GM23338 (cell line): ENCODE measurements around the gene CER1. TPM values are rescaled to one million over a fixed set of nuclear protein-coding genes. Genes with fewer than 3 reads are reported as not detected.

Experiments used
- ATAC-seq: fragments of 200-7000 bp; cut with Tn5 transposase; 3 replicates; pipeline ENCODE4 v1.9.1; 2020
- DNase-seq: peaks from one replicate; pipeline ENCODE4 v3.0.0-alpha.2; 2015; ENCODE audit warnings: low spot score
- H2AFZ ChIP-seq: fragments of 200-600 bp; sonication (generic); 2 replicates; pipeline ENCODE4 v1.8.0; 2016; ENCODE audit warnings: antibody characterized with exemption, mild to moderate bottlenecking, moderate library complexity
- H3F3A ChIP-seq: fragments of 200-600 bp; sonication (generic); replicated peaks from 2 replicates; pipeline ENCODE4 v1.8.0; 2017; ENCODE audit warnings: antibody characterized with exemption, mixed run types, low read depth
- H3K27ac ChIP-seq: fragments of 200-600 bp; sonication (generic); 2 replicates; pipeline ENCODE4 v1.6.1; 2016; ENCODE audit warnings: low read depth
- H3K27me3 ChIP-seq: fragments of 200-600 bp; sonication (generic); 2 replicates; pipeline ENCODE4 v1.8.0; 2016; ENCODE audit warnings: mild to moderate bottlenecking, mixed run types, moderate library complexity; ENCODE audit not compliant: insufficient read depth
- H3K36me3 ChIP-seq: fragments of 200-600 bp; sonication (generic); 2 replicates; pipeline ENCODE4 v1.8.0; 2016; ENCODE audit warnings: mild to moderate bottlenecking; ENCODE audit not compliant: insufficient read depth
- H3K4me1 ChIP-seq: fragments of 200-600 bp; sonication (generic); 2 replicates; pipeline ENCODE4 v1.8.0; 2016; ENCODE audit warnings: mild to moderate bottlenecking, moderate library complexity; ENCODE audit not compliant: insufficient read depth
- H3K4me2 ChIP-seq: fragments of 200-600 bp; sonication (generic); 2 replicates; pipeline ENCODE4 v1.7.1; 2017; ENCODE audit warnings: mixed run types
- H3K4me3 ChIP-seq: fragments of 200-600 bp; sonication (generic); 2 replicates; pipeline ENCODE4 v1.6.1; 2016; ENCODE audit warnings: mixed run types
- H3K79me2 ChIP-seq: fragments of 200-600 bp; sonication (generic); replicated peaks from 2 replicates; pipeline ENCODE4 v1.8.0; 2017; ENCODE audit warnings: mild to moderate bottlenecking; ENCODE audit not compliant: insufficient read depth
- H3K9me2 ChIP-seq: fragments of 200-600 bp; sonication (generic); 2 replicates; pipeline ENCODE4 v1.8.0; 2017; ENCODE audit not compliant: insufficient read depth
- H4K20me1 ChIP-seq: fragments of 200-600 bp; sonication (generic); replicated peaks from 2 replicates; pipeline ENCODE4 v1.8.0; 2017; ENCODE audit warnings: mild to moderate bottlenecking; ENCODE audit not compliant: insufficient read depth
- H3K27ac Mint-ChIP-seq: 2 replicates; pipeline ENCODE4 v1.8.0; 2020; ENCODE audit warnings: inconsistent platforms, mild to moderate bottlenecking, moderate library complexity, mixed read lengths
- H3K27me3 Mint-ChIP-seq: 3 replicates; pipeline ENCODE4 v1.8.0; 2022; ENCODE audit warnings: low read depth, mild to moderate bottlenecking, moderate library complexity, mixed read lengths, inconsistent platforms; ENCODE audit not compliant: insufficient read depth, poor library complexity
- H3K36me3 Mint-ChIP-seq: 3 replicates; pipeline ENCODE4 v1.8.0; 2021; ENCODE audit warnings: low read depth, mild to moderate bottlenecking, inconsistent platforms, moderate library complexity, mixed read lengths
- H3K4me1 Mint-ChIP-seq: 3 replicates; pipeline ENCODE4 v1.8.0; 2020; ENCODE audit warnings: mild to moderate bottlenecking, inconsistent platforms, mixed read lengths
- H3K4me3 Mint-ChIP-seq: 3 replicates; pipeline ENCODE4 v1.8.0; 2021; ENCODE audit warnings: moderate library complexity, mild to moderate bottlenecking, inconsistent platforms, mixed read lengths
- H3K9me3 Mint-ChIP-seq: 3 replicates; pipeline ENCODE4 v1.8.0; 2020; ENCODE audit warnings: moderate library complexity, mild to moderate bottlenecking, inconsistent platforms, mixed read lengths
- CREB1 ChIP-seq: fragments of 250-450 bp; sonication (Bioruptor Pico); IDR thresholded peaks from 2 replicates; pipeline ENCODE4 v1.5.0; 2020; ENCODE audit warnings: low read depth, mild to moderate bottlenecking, moderate library complexity
- EZH2 ChIP-seq: fragments of 200-600 bp; sonication (generic); IDR thresholded peaks from one replicate; pipeline ENCODE4 v1.8.0; 2017; ENCODE audit warnings: antibody characterized with exemption, mild to moderate bottlenecking, low read depth; ENCODE audit not compliant: unreplicated experiment
- EZH2phosphoT487 ChIP-seq: fragments of 200-600 bp; sonication (generic); IDR thresholded peaks from one replicate; pipeline ENCODE4 v1.8.1; 2018; ENCODE audit warnings: antibody characterized with exemption; ENCODE audit not compliant: unreplicated experiment
- JUNB ChIP-seq: IDR thresholded peaks from one replicate; pipeline ENCODE4 v1.6.1; 2016; ENCODE audit warnings: antibody characterized with exemption; ENCODE audit not compliant: unreplicated experiment
- POLR2AphosphoS5 ChIP-seq: IDR thresholded peaks from 2 replicates; pipeline ENCODE4 v1.6.1; 2016; ENCODE audit warnings: antibody characterized with exemption, low read depth
- ZNF331 ChIP-seq: fragments of 250-450 bp; sonication (Bioruptor Pico); IDR thresholded peaks from 2 replicates; pipeline ENCODE4 v1.5.0; 2020; ENCODE audit warnings: low read depth, mild to moderate bottlenecking, moderate library complexity
- polyA plus RNA-seq: library from polyadenylated mRNA; unstranded; fragments of >200 nt; fragmentation: Nextera tagmentation; extraction: Ambion mirVana; gene quantifications from 2 replicates; pipeline ENCODE4 v1.2.1, GENCODE V29; 2016
- total RNA-seq: library from RNA; depleted of rRNA; stranded (reverse); fragments of >200 nt; shearing (Covaris generic); gene quantifications from 2 replicates; pipeline ENCODE4 v1.2.3, GENCODE V29; 2014
- TF ChIP-seq, protein P1 (sequence below): fragments of 250-450 bp; sonication (Bioruptor Pico); IDR thresholded peaks from 2 replicates; pipeline ENCODE4 v1.5.0; 2020; ENCODE audit warnings: mild to moderate bottlenecking, moderate library complexity

Gene CER1
- total and polyA plus RNA-seq, 2 experiments from 2014 or later: 0.73 to 4.4 TPM

DNA sequence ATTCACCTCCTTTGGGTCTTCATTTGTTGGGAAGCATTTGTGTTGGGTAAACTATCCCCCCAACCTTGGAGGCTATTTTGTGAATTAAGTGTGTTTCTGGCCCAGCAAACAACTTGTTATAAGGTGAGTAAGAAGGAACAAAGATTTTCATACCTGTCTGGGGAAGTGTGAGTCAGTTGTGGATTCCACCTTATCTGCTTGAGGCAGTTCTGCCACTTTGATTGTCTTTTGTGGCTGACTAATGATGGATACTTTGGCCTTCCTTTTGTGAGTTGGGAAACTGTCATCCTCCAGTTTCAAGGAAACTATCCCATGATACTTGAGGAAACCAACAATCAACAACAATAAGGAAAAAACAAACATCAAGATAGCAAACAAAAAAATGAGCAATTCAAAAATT is 24.6 kb upstream of the CER1 start:
- Mint-ChIP-seq H3K27me3 (peaks cover 4% of the 10 kb centered on the region), H3K9me3 (no peaks in the 10 kb centered on the region; the same call in 2 of the 3 replicates), H3K4me3 (no peak overlapping the region), H3K4me1 (peaks cover 20% of the 10 kb centered on the region), H3K27ac (no peak overlapping the region), H3K36me3 (no peaks in the 10 kb centered on the region)
- Histone ChIP-seq H3K27ac (no peak overlapping the region), H3K4me3 (no peak overlapping the region), H4K20me1 (no peaks in the 10 kb centered on the region), H3F3A (no peaks in the 10 kb centered on the region), H2AFZ (no peak overlapping the region), H3K9me2 (no peaks in the 10 kb centered on the region), H3K36me3 (no peaks in the 10 kb centered on the region), H3K79me2 (no peaks in the 10 kb centered on the region), H3K27me3 (no peaks in the 10 kb centered on the region), H3K4me1 (peaks cover 10% of the 10 kb centered on the region; the same call in 1 of the 2 replicates), H3K4me2 (no peak overlapping the region)
- TF ChIP-seq EZH2: no peak
- no peak for TF ChIP-seq ZNF331 (CRISPR knock-in tag)
- TF ChIP-seq, protein P1, sequence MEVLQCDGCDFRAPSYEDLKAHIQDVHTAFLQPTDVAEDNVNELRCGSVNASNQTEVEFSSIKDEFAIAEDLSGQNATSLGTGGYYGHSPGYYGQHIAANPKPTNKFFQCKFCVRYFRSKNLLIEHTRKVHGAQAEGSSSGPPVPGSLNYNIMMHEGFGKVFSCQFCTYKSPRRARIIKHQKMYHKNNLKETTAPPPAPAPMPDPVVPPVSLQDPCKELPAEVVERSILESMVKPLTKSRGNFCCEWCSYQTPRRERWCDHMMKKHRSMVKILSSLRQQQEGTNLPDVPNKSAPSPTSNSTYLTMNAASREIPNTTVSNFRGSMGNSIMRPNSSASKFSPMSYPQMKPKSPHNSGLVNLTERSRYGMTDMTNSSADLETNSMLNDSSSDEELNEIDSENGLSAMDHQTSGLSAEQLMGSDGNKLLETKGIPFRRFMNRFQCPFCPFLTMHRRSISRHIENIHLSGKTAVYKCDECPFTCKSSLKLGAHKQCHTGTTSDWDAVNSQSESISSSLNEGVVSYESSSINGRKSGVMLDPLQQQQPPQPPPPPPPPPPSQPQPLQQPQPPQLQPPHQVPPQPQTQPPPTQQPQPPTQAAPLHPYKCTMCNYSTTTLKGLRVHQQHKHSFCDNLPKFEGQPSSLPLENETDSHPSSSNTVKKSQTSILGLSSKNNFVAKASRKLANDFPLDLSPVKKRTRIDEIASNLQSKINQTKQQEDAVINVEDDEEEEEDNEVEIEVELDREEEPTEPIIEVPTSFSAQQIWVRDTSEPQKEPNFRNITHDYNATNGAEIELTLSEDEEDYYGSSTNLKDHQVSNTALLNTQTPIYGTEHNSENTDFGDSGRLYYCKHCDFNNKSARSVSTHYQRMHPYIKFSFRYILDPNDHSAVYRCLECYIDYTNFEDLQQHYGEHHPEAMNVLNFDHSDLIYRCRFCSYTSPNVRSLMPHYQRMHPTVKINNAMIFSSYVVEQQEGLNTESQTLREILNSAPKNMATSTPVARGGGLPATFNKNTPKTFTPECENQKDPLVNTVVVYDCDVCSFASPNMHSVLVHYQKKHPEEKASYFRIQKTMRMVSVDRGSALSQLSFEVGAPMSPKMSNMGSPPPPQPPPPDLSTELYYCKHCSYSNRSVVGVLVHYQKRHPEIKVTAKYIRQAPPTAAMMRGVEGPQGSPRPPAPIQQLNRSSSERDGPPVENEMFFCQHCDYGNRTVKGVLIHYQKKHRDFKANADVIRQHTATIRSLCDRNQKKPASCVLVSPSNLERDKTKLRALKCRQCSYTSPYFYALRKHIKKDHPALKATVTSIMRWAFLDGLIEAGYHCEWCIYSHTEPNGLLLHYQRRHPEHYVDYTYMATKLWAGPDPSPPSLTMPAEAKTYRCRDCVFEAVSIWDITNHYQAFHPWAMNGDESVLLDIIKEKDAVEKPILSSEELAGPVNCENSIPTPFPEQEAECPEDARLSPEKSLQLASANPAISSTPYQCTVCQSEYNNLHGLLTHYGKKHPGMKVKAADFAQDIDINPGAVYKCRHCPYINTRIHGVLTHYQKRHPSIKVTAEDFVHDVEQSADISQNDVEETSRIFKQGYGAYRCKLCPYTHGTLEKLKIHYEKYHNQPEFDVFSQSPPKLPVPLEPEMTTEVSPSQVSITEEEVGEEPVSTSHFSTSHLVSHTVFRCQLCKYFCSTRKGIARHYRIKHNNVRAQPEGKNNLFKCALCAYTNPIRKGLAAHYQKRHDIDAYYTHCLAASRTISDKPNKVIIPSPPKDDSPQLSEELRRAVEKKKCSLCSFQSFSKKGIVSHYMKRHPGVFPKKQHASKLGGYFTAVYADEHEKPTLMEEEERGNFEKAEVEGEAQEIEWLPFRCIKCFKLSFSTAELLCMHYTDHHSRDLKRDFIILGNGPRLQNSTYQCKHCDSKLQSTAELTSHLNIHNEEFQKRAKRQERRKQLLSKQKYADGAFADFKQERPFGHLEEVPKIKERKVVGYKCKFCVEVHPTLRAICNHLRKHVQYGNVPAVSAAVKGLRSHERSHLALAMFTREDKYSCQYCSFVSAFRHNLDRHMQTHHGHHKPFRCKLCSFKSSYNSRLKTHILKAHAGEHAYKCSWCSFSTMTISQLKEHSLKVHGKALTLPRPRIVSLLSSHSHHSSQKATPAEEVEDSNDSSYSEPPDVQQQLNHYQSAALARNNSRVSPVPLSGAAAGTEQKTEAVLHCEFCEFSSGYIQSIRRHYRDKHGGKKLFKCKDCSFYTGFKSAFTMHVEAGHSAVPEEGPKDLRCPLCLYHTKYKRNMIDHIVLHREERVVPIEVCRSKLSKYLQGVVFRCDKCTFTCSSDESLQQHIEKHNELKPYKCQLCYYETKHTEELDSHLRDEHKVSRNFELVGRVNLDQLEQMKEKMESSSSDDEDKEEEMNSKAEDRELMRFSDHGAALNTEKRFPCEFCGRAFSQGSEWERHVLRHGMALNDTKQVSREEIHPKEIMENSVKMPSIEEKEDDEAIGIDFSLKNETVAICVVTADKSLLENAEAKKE (CRISPR knock-in tag): no peak
- TF ChIP-seq JUNB: no peak
- TF ChIP-seq POLR2AphosphoS5: no peak
- no peak for TF ChIP-seq CREB1 (CRISPR knock-in tag)
- TF ChIP-seq EZH2phosphoT487: no peak
- ATAC-seq: no peak
- DNase-seq: no peak

DNA sequence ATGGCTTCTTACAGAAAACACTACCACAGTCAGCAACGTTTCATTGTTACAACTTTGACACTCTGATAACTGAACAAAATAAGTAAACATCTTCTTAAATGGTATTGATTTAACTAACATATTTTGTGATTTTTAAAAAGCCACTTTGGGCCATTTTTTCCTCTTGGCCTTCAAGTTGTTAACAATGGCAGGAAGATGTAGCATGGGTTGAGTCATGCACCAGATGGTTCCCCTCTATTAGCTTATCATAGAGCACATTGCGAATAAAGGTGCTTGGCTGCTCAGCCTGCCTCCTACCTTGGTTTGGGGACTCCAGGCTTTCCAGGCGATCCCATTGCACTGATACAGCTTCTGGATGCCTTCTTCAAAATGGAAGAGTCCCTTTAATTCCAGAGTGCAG is 24.1 kb upstream of the CER1 start:
- Mint-ChIP-seq H3K27me3 (peaks cover 4% of the 10 kb centered on the region), H3K4me1 (peaks cover 20% of the 10 kb centered on the region)
- TF ChIP-seq EZH2phosphoT487: no peak
- TF ChIP-seq CREB1 (CRISPR knock-in tag): no peak
- TF ChIP-seq, protein P1 (CRISPR knock-in tag): no peak

More for the DNA sequence above, 24.1 kb upstream of the CER1 start:
- Histone ChIP-seq H3K9me2 (no peaks in the 10 kb centered on the region), H3K27ac (no peak overlapping the region), H3K4me1 (peaks cover 10% of the 10 kb centered on the region; the same call in 1 of the 2 replicates), H3K79me2 (no peaks in the 10 kb centered on the region), H2AFZ (no peak overlapping the region), H4K20me1 (no peaks in the 10 kb centered on the region), H3F3A (no peaks in the 10 kb centered on the region), H3K4me3 (no peak overlapping the region), H3K36me3 (no peaks in the 10 kb centered on the region), H3K27me3 (no peaks in the 10 kb centered on the region), H3K4me2 (no peak overlapping the region)
- DNase-seq (no peak), ATAC-seq (no peak)
- no peaks in the 10 kb centered on the region for H3K36me3 Mint-ChIP-seq
- H3K4me3 Mint-ChIP-seq: no peak overlapping the region
- no peaks in the 10 kb centered on the region; the same call in 2 of the 3 replicates for H3K9me3 Mint-ChIP-seq
- H3K27ac Mint-ChIP-seq: no peak overlapping the region
